HepG2 (cell line): ENCODE measurements around the gene SLC29A3. TPM values are rescaled to one million over a fixed set of nuclear protein-coding genes. Genes with fewer than 3 reads are reported as not detected.

Experiments
- CEBPG ChIP-seq: IDR thresholded peaks from 2 replicates; pipeline ENCODE4 v1.6.1; 2016
- HDAC2 ChIP-seq: sonication (generic); formaldehyde crosslinking; IDR thresholded peaks from 2 replicates; pipeline ENCODE4 v1.4.0; 2020; ENCODE audit warnings: missing genetic modification reagents
- HNF4G ChIP-seq, 2 experiments: sonication (generic) in 1 of 2; formaldehyde crosslinking in 1 of 2; IDR thresholded peaks; 2 replicates each; pipeline versions ENCODE4 v1.4.0 to v1.6.1; 2011 to 2020; ENCODE audit warnings: borderline replicate concordance in 2 of 2, low read depth in 2 of 2, mild to moderate bottlenecking in 2 of 2, low read length in 1 of 2, missing genetic modification reagents in 1 of 2, moderate library complexity in 1 of 2
- KLF15 ChIP-seq: sonication (generic); formaldehyde crosslinking; IDR thresholded peaks from 2 replicates; pipeline ENCODE4 v1.8.1; 2023; ENCODE audit warnings: borderline replicate concordance, mild to moderate bottlenecking, inconsistent platforms, missing genetic modification reagents, mixed read lengths
- NFE2 ChIP-seq: sonication (generic); formaldehyde crosslinking; IDR thresholded peaks from 2 replicates; pipeline ENCODE4 v1.4.0; 2020; ENCODE audit warnings: missing genetic modification reagents
- PHF8 ChIP-seq: sonication (generic); formaldehyde crosslinking; IDR thresholded peaks from 2 replicates; pipeline ENCODE4 v1.5.0; 2020; ENCODE audit warnings: missing genetic modification reagents
- SIN3A ChIP-seq: IDR thresholded peaks from 2 replicates; pipeline ENCODE4 v1.6.1; 2011; ENCODE audit warnings: low read depth, mild to moderate bottlenecking, control low read depth, low read length, borderline replicate concordance
- SOX5 ChIP-seq: IDR thresholded peaks from 2 replicates; pipeline ENCODE4 v1.6.1; 2016; ENCODE audit warnings: borderline replicate concordance
- TBX2 ChIP-seq: sonication (generic); formaldehyde crosslinking; IDR thresholded peaks from 2 replicates; pipeline ENCODE4 v1.5.0; 2020; ENCODE audit warnings: missing genetic modification reagents, mild to moderate bottlenecking, borderline replicate concordance
- TFDP2 ChIP-seq: sonication (generic); formaldehyde crosslinking; IDR thresholded peaks from 2 replicates; pipeline ENCODE4 v1.4.0; 2020; ENCODE audit warnings: missing genetic modification reagents
- UBTF ChIP-seq: sonication (generic); formaldehyde crosslinking; IDR thresholded peaks from 2 replicates; pipeline ENCODE4 v1.4.0; 2020; ENCODE audit warnings: mild to moderate bottlenecking, missing genetic modification reagents
- ZBTB8A ChIP-seq: sonication (generic); formaldehyde crosslinking; IDR thresholded peaks from 2 replicates; pipeline ENCODE4 v1.4.0; 2020; ENCODE audit warnings: mild to moderate bottlenecking, low read depth, missing genetic modification reagents, borderline replicate concordance
- ZC3H13 ChIP-seq: sonication (generic); formaldehyde crosslinking; IDR thresholded peaks from 2 replicates; pipeline ENCODE4 v1.8.1; 2023; ENCODE audit warnings: mild to moderate bottlenecking, missing genetic modification reagents, moderate library complexity
- ZFP36L1 ChIP-seq: sonication (generic); formaldehyde crosslinking; IDR thresholded peaks from 2 replicates; pipeline ENCODE4 v1.8.0; 2022; ENCODE audit warnings: mild to moderate bottlenecking, missing genetic modification reagents, moderate library complexity
- ZGPAT ChIP-seq: IDR thresholded peaks from 2 replicates; pipeline ENCODE4 v1.6.1; 2016; ENCODE audit warnings: mild to moderate bottlenecking
- ZNF225 ChIP-seq: sonication (generic); formaldehyde crosslinking; IDR thresholded peaks from 2 replicates; pipeline ENCODE4 v1.4.0; 2020; ENCODE audit warnings: mild to moderate bottlenecking, missing genetic modification reagents
- ZNF232 ChIP-seq: sonication (generic); formaldehyde crosslinking; IDR thresholded peaks from 2 replicates; pipeline ENCODE4 v1.4.0; 2020; ENCODE audit warnings: missing genetic modification reagents, borderline replicate concordance
- ZNF350 ChIP-seq: sonication (generic); formaldehyde crosslinking; IDR thresholded peaks from 2 replicates; pipeline ENCODE4 v1.4.0; 2020; ENCODE audit warnings: mild to moderate bottlenecking, low read depth, missing genetic modification reagents, borderline replicate concordance
- ZNF850 ChIP-seq: sonication (generic); formaldehyde crosslinking; conservative IDR thresholded peaks from 2 replicates; pipeline ENCODE4 v1.9.0; 2021; ENCODE audit warnings: mild to moderate bottlenecking, missing genetic modification reagents
- polyA plus RNA-seq, 8 experiments: library from polyadenylated mRNA; depleted of rRNA in 3 of 8; stranded (reverse) in 7 of 8; unstranded in 1 of 8; fragments of >200 nt; fragmentation: Illumina TruSeq in 4 of 8; extraction: Trizol in 4 of 8; gene quantifications; 2 replicates each; pipeline versions ENCODE4 v1.2.1 to v1.2.3, GENCODE V29; 2011 to 2016; ENCODE audit warnings: low read depth in 4 of 8, missing spikeins in 1 of 8, mixed read lengths in 1 of 8; ENCODE audit not compliant: insufficient read depth in 1 of 8
- total RNA-seq, 5 experiments: library from RNA; depleted of rRNA; stranded (reverse); fragments of >200 nt; fragmentation: Illumina TruSeq; extraction: Trizol; gene quantifications; 2 replicates each; pipeline ENCODE4 v1.2.3, GENCODE V29; 2016; ENCODE audit warnings: low read depth in 1 of 5
- TF ChIP-seq, protein P1 (sequence below): sonication (generic); formaldehyde crosslinking; IDR thresholded peaks from 2 replicates; pipeline ENCODE4 v1.5.1; 2020; ENCODE audit warnings: missing genetic modification reagents, mild to moderate bottlenecking, borderline replicate concordance
- TF ChIP-seq, protein P2 (sequence below): sonication (generic); formaldehyde crosslinking; IDR thresholded peaks from 2 replicates; pipeline ENCODE4 v1.8.0; 2022; ENCODE audit warnings: mild to moderate bottlenecking, missing genetic modification reagents; ENCODE audit not compliant: insufficient replicate concordance

Gene SLC29A3
- total and polyA plus RNA-seq, 2 of the 13 experiments (the other 11 are each of a cell fraction or from before 2014, with no cell fraction given), result 8.6 to 11.8 TPM

GRCh38 chr10:71339796-71340589 lies 20.9 kb downstream of the SLC29A3 start (continued):
- TF ChIP-seq ZC3H13 (CRISPR knock-in tag), result no peak
- no peak for TF ChIP-seq PHF8 (CRISPR knock-in tag)
- no peak for TF ChIP-seq ZNF850 (CRISPR knock-in tag)
- TF ChIP-seq KLF15 (CRISPR knock-in tag), result no peak
- peak; percentile 76; the same call in 1 of the 2 replicates for TF ChIP-seq ZNF232 (CRISPR knock-in tag)
- peak; percentile 93 for TF ChIP-seq NFE2 (CRISPR knock-in tag)
- TF ChIP-seq TFDP2 (CRISPR knock-in tag), result peak; percentile 71; the same call in 1 of the 2 replicates
- TF ChIP-seq HDAC2, result peak; percentile 96
- peak; percentile 95 for TF ChIP-seq TBX2 (CRISPR knock-in tag)
- 0 out of 2 replicates have a peak, but pooled peaks have one; percentile 54 for TF ChIP-seq SIN3A
- TF ChIP-seq CEBPG (CRISPR knock-in tag), result peak; percentile 84
- TF ChIP-seq UBTF (CRISPR knock-in tag), result peak; percentile 64
- TF ChIP-seq, protein P1, sequence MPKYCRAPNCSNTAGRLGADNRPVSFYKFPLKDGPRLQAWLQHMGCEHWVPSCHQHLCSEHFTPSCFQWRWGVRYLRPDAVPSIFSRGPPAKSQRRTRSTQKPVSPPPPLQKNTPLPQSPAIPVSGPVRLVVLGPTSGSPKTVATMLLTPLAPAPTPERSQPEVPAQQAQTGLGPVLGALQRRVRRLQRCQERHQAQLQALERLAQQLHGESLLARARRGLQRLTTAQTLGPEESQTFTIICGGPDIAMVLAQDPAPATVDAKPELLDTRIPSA (CRISPR knock-in tag), result no peak
- TF ChIP-seq SOX5, result peak; percentile 79
- peak; percentile 94 for TF ChIP-seq HNF4G (IDR thresholded peaks at IDR 0.05; ENCODE audit: borderline replicate concordance, low read depth, low read length)
- TF ChIP-seq HNF4G (CRISPR knock-in tag; IDR thresholded peaks at IDR 0.05; ENCODE audit: borderline replicate concordance, low read depth), result peak; percentile 91; the same call in 1 of the 2 replicates
- TF ChIP-seq ZBTB8A (CRISPR knock-in tag), result no peak
- TF ChIP-seq ZFP36L1 (CRISPR knock-in tag), result peak; percentile 46; the same call in 1 of the 2 replicates
- no peak for TF ChIP-seq ZNF225 (CRISPR knock-in tag)
- TF ChIP-seq ZGPAT (CRISPR knock-in tag), result peak; percentile 95
- TF ChIP-seq, protein P2, sequence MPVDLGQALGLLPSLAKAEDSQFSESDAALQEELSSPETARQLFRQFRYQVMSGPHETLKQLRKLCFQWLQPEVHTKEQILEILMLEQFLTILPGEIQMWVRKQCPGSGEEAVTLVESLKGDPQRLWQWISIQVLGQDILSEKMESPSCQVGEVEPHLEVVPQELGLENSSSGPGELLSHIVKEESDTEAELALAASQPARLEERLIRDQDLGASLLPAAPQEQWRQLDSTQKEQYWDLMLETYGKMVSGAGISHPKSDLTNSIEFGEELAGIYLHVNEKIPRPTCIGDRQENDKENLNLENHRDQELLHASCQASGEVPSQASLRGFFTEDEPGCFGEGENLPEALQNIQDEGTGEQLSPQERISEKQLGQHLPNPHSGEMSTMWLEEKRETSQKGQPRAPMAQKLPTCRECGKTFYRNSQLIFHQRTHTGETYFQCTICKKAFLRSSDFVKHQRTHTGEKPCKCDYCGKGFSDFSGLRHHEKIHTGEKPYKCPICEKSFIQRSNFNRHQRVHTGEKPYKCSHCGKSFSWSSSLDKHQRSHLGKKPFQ (CRISPR knock-in tag), result peak; percentile 64
- peak; percentile 95 for TF ChIP-seq ZNF350
